Measurements from ENCODE around the gene TMEM151A.

DNA sequence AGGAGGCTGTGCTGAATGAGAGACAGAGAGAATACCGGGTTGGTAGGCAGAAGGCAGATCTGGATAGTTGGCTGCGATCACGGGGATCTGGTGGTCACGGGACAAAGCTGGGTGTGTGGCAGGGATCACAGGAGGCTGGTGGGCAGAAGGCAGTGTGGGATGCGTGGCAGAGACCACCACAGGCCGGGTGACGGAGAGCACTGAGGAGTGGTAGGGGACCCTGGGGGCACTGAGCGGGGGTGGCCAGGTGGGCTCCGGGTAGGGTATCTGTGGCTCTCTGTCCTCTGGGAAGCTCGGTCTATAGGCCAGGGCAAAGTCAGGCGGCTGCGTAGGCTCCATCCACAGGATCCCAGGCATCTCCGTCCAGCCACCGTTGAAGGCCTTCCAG, 23.8 kb downstream of the TMEM151A start:
- TF ChIP-seq, protein P1, sequence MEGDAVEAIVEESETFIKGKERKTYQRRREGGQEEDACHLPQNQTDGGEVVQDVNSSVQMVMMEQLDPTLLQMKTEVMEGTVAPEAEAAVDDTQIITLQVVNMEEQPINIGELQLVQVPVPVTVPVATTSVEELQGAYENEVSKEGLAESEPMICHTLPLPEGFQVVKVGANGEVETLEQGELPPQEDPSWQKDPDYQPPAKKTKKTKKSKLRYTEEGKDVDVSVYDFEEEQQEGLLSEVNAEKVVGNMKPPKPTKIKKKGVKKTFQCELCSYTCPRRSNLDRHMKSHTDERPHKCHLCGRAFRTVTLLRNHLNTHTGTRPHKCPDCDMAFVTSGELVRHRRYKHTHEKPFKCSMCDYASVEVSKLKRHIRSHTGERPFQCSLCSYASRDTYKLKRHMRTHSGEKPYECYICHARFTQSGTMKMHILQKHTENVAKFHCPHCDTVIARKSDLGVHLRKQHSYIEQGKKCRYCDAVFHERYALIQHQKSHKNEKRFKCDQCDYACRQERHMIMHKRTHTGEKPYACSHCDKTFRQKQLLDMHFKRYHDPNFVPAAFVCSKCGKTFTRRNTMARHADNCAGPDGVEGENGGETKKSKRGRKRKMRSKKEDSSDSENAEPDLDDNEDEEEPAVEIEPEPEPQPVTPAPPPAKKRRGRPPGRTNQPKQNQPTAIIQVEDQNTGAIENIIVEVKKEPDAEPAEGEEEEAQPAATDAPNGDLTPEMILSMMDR (IDR thresholded peaks at IDR 0.05): no peak
- TF ChIP-seq POLR2A (IDR thresholded peaks at IDR 0.05) (no peak), EP300 (IDR thresholded peaks at IDR 0.05) (no peak)
